HCT116 (cell line): ENCODE measurements around the gene CTNNA2. TPM values are rescaled to one million over a fixed set of nuclear protein-coding genes. Genes with fewer than 3 reads are reported as not detected.
"Not testable (repeated sequence)": the region's sequence is repeated elsewhere in the genome, so short reads cannot be mapped to it uniquely, and the experiment has no call there.

Experiments
- ATAC-seq: fragments of 200-7000 bp; cut with Tn5 transposase; 2 replicates; pipeline ENCODE4 v1.9.1; 2020; ENCODE audit warnings: mild to moderate bottlenecking, moderate library complexity
- BruUV-seq: library from RNA; stranded (reverse); fragments of 400-500 nt; replicated peaks from 2 replicates; lab custom pipeline; 2021; lab: Mats Ljungman, UMichigan
- CTCF ChIA-PET: fragments of 300-600 bp; sonication (Branson Sonifier 250); formaldehyde crosslinking; loops from one replicate; lab custom pipeline; 2021; ENCODE audit warnings: antibody characterized with exemption; lab: Charles Lee
- POLR2A ChIA-PET: fragments of 300-600, 350-600 bp; sonication (Branson Sonifier 250); formaldehyde crosslinking; loops from one replicate; lab custom pipeline; 2021; ENCODE audit warnings: antibody characterized with exemption; lab: Charles Lee
- RAD21 ChIA-PET, 2 experiments: fragments of 300-600 bp; sonication (Branson Sonifier 250); formaldehyde crosslinking; loops; one replicate each; lab custom pipeline; 2023; ENCODE audit warnings: low total read pairs in 2 of 2; ENCODE audit not compliant: uncharacterized antibody in 2 of 2, unreplicated experiment in 2 of 2, low non-redundant PET in 1 of 2; lab: Charles Lee
- DNase-seq: peaks from one replicate; pipeline ENCODE4 v3.0.0-alpha.2; 2010; ENCODE audit warnings: low read depth, low spot score
- H2AFZ ChIP-seq: fragments of 200-600 bp; shearing (Covaris generic), sonication (generic); 2 replicates; pipeline ENCODE4 v1.6.1; 2017; ENCODE audit warnings: low read depth, mixed run types, mixed read lengths, antibody characterized with exemption, low read length; ENCODE audit not compliant: poor library complexity, severe bottlenecking
- H3K27ac ChIP-seq: 2 replicates; pipeline ENCODE4 v1.5.1; 2012; ENCODE audit warnings: low read depth, low read length
- H3K27me3 ChIP-seq: fragments of 200-600 bp; sonication (generic); 2 replicates; pipeline ENCODE4 v1.6.1; 2016; ENCODE audit warnings: mixed run types, low read length, mixed read lengths; ENCODE audit not compliant: insufficient read depth
- H3K36me3 ChIP-seq, 2 experiments: fragments of 200-500 bp in 1 of 2; fragments of 200-600 bp in 1 of 2; sonication (Bioruptor generic) in 1 of 2; sonication (generic) in 1 of 2; 2 replicates each; pipeline versions ENCODE4 v1.5.1 to v1.6.1; 2014 to 2016; ENCODE audit warnings: low read length in 2 of 2, inconsistent platforms in 1 of 2, mixed read lengths in 1 of 2, mixed run types in 1 of 2; ENCODE audit not compliant: insufficient read depth in 2 of 2, control insufficient read depth in 1 of 2
- H3K4me1 ChIP-seq, 2 experiments: fragments of 200-600 bp in 1 of 2; sonication (generic) in 1 of 2; 2 replicates each; pipeline versions ENCODE4 v1.5.1 to v1.6.1; 2012 to 2017; ENCODE audit warnings: low read length in 2 of 2, inconsistent platforms in 1 of 2, mild to moderate bottlenecking in 1 of 2, mixed read lengths in 1 of 2, mixed run types in 1 of 2, moderate library complexity in 1 of 2; ENCODE audit not compliant: insufficient read depth in 2 of 2, control insufficient read depth in 1 of 2
- H3K4me2 ChIP-seq: fragments of 200-600 bp; sonication (generic); 2 replicates; pipeline ENCODE4 v1.6.1; 2017; ENCODE audit warnings: mixed run types, low read length, mixed read lengths
- H3K4me3 ChIP-seq, 2 experiments: fragments of 200-600 bp in 1 of 2; sonication (generic) in 1 of 2; replicated peaks in 1 of 2; 2 replicates each; pipeline ENCODE4 v1.5.1; 2011 to 2016; ENCODE audit warnings: low read length in 2 of 2, control low read depth in 1 of 2, low read depth in 1 of 2, mild to moderate bottlenecking in 1 of 2, mixed read lengths in 1 of 2, mixed run types in 1 of 2
- H3K79me2 ChIP-seq: fragments of 200-600 bp; sonication (generic); 2 replicates; pipeline ENCODE4 v1.6.1; 2017; ENCODE audit warnings: mild to moderate bottlenecking, mixed run types, low read length, moderate library complexity, mixed read lengths; ENCODE audit not compliant: insufficient read depth
- H3K9ac ChIP-seq: fragments of 200-600 bp; sonication (generic); 2 replicates; pipeline ENCODE4 v1.6.1; 2016; ENCODE audit warnings: low read length, mixed read lengths
- H3K9me2 ChIP-seq: fragments of 200-600 bp; sonication (generic), shearing (Covaris generic); 2 replicates; pipeline ENCODE4 v1.6.1; 2017; ENCODE audit warnings: mixed run types, mild to moderate bottlenecking, moderate library complexity; ENCODE audit not compliant: insufficient read depth
- H3K9me3 ChIP-seq, 2 experiments: fragments of 200-500 bp in 1 of 2; fragments of 200-600 bp in 1 of 2; sonication (Bioruptor generic) in 1 of 2; sonication (generic) in 1 of 2; 2 replicates each; pipeline ENCODE4 v1.6.1; 2014 to 2017; ENCODE audit warnings: low read length in 2 of 2, mixed read lengths in 2 of 2, inconsistent platforms in 1 of 2, low read depth in 1 of 2, mild to moderate bottlenecking in 1 of 2, mixed run types in 1 of 2, moderate library complexity in 1 of 2; ENCODE audit not compliant: control insufficient read depth in 1 of 2, insufficient read depth in 1 of 2
- H4K20me1 ChIP-seq: fragments of 200-600 bp; sonication (generic), shearing (Covaris generic); 2 replicates; pipeline ENCODE4 v1.6.1; 2017; ENCODE audit warnings: mixed run types, mild to moderate bottlenecking, moderate library complexity; ENCODE audit not compliant: insufficient read depth
- ATF3 ChIP-seq: IDR thresholded peaks from 2 replicates; pipeline ENCODE4 v1.6.1; 2012
- CBX3 ChIP-seq: IDR thresholded peaks from 2 replicates; pipeline ENCODE4 v1.6.1; 2012; ENCODE audit warnings: low read depth
- SIN3A ChIP-seq: IDR thresholded peaks from 2 replicates; pipeline ENCODE4 v1.6.1; 2012; ENCODE audit warnings: low read depth
- intact Hi-C: fragments of 100-400 bp; cut with micrococcal nuclease; formaldehyde crosslinking; loops from 2 replicates; pipeline ENCODE4 v1.10.0; 2022
- total RNA-seq: library from RNA; stranded (reverse); gene quantifications from one replicate; pipeline ENCODE4 v1.2.1, GENCODE V29; 2021; ENCODE audit not compliant: unreplicated experiment
- TF ChIP-seq, protein P1 (sequence below): IDR thresholded peaks from 2 replicates; pipeline ENCODE4 v1.6.1; 2012
- TF ChIP-seq, protein P2 (sequence below): IDR thresholded peaks from 2 replicates; pipeline ENCODE4 v1.6.1; 2012; ENCODE audit warnings: low read depth

The CTNNA2 gene
- total RNA-seq, 1 experiment from 2014 or later: not detected

- Histone ChIP-seq H3K9me2 (no peaks in the 10 kb centered on the region), H3K36me3 (no peaks in the 10 kb centered on the region), H3K4me1 (no peaks in the 10 kb centered on the region), H4K20me1 (no peaks in the 10 kb centered on the region), H3K9me3 (peaks cover 5 to 8% of the 10 kb centered on the region in 2 experiments; a peak in 2 of 4 replicates), H3K27ac (no peak overlapping the region), H2AFZ (no peak overlapping the region), H3K27me3 (no peaks in the 10 kb centered on the region), H3K4me3 (no peak overlapping the region), H3K4me2 (no peak overlapping the region), H3K79me2 (no peaks in the 10 kb centered on the region), H3K9ac (no peak overlapping the region)
- intact Hi-C loops: no loop called here
- TF ChIP-seq, protein P1, sequence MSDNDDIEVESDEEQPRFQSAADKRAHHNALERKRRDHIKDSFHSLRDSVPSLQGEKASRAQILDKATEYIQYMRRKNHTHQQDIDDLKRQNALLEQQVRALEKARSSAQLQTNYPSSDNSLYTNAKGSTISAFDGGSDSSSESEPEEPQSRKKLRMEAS: no peak
- TF ChIP-seq CBX3 (no peak), SIN3A (no peak), ATF3 (no peak)
- TF ChIP-seq, protein P2, sequence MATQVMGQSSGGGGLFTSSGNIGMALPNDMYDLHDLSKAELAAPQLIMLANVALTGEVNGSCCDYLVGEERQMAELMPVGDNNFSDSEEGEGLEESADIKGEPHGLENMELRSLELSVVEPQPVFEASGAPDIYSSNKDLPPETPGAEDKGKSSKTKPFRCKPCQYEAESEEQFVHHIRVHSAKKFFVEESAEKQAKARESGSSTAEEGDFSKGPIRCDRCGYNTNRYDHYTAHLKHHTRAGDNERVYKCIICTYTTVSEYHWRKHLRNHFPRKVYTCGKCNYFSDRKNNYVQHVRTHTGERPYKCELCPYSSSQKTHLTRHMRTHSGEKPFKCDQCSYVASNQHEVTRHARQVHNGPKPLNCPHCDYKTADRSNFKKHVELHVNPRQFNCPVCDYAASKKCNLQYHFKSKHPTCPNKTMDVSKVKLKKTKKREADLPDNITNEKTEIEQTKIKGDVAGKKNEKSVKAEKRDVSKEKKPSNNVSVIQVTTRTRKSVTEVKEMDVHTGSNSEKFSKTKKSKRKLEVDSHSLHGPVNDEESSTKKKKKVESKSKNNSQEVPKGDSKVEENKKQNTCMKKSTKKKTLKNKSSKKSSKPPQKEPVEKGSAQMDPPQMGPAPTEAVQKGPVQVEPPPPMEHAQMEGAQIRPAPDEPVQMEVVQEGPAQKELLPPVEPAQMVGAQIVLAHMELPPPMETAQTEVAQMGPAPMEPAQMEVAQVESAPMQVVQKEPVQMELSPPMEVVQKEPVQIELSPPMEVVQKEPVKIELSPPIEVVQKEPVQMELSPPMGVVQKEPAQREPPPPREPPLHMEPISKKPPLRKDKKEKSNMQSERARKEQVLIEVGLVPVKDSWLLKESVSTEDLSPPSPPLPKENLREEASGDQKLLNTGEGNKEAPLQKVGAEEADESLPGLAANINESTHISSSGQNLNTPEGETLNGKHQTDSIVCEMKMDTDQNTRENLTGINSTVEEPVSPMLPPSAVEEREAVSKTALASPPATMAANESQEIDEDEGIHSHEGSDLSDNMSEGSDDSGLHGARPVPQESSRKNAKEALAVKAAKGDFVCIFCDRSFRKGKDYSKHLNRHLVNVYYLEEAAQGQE: no peak
- ChIA-PET RAD21 (no interaction called here), CTCF (no interaction called here), POLR2A (no interaction called here)
- ATAC-seq: no peak
- no TSS peak for BruUV-seq
- DNase-seq: no peak
These were observed 686.7 kb downstream of the CTNNA2 start for GRCh38 chr2:80199504-80199903.

- H3K79me2 ChIP-seq, H3K9me2 ChIP-seq, DNase-seq, H3K27me3 ChIP-seq, CTCF ChIA-PET, H3K4me2 ChIP-seq, H3K4me3 ChIP-seq, ATAC-seq, H3K4me1 ChIP-seq, POLR2A ChIA-PET, H2AFZ ChIP-seq, H3K27ac ChIP-seq, H4K20me1 ChIP-seq, H3K36me3 ChIP-seq, BruUV-seq, intact Hi-C loops, H3K9ac ChIP-seq, RAD21 ChIA-PET: not testable (repeated sequence)
- H3K9me3 ChIP-seq: peaks cover 0 to 14% of the 10 kb centered on the region in 2 experiments; a peak in 2 of 4 replicates
These were observed 691.1 kb downstream of the CTNNA2 start for GRCh38 chr2:80203929-80204328.
